K562 (cell line): ENCODE results near the gene SPHK2. TPM values are rescaled to one million over a fixed set of nuclear protein-coding genes. Genes with fewer than 3 reads are reported as not detected.

ENCODE experiments used
- BRF2 ChIP-seq: IDR thresholded peaks from 3 replicates; pipeline ENCODE4 v1.6.1; 2011; ENCODE audit warnings: borderline replicate concordance, mild to moderate bottlenecking; ENCODE audit not compliant: insufficient read length, insufficient read depth
- CHD2 ChIP-seq: IDR thresholded peaks from 2 replicates; pipeline ENCODE4 v1.6.1; 2011; ENCODE audit warnings: low read depth, low read length
- ELK3 ChIP-seq: fragments of 450-650 bp; formaldehyde crosslinking; IDR thresholded peaks from 2 replicates; pipeline ENCODE4 v1.4.0; 2020; ENCODE audit warnings: mild to moderate bottlenecking
- FOSL1 ChIP-seq: fragments of 200-800 bp; sonication (Bioruptor generic); conservative IDR thresholded peaks from 2 replicates; pipeline ENCODE4 v1.6.1; 2016; ENCODE audit warnings: missing genetic modification characterization, missing compliant biosample characterization
- FOXJ2 ChIP-seq: fragments of 200-800 bp; sonication (Bioruptor generic); IDR thresholded peaks from 2 replicates; pipeline ENCODE4 v1.6.1; 2016; ENCODE audit warnings: missing genetic modification characterization, missing compliant biosample characterization
- RB1 ChIP-seq: fragments of 450-650 bp; IDR thresholded peaks from 2 replicates; pipeline ENCODE4 v1.6.1; 2017; ENCODE audit warnings: low read depth, mild to moderate bottlenecking
- SETDB1 ChIP-seq: IDR thresholded peaks from one replicate; pipeline ENCODE4 v1.6.1; 2012; ENCODE audit warnings: low read length, control low read depth, inconsistent platforms
- SIN3A ChIP-seq, 2 experiments: fragments of 150-350 bp in 1 of 2; IDR thresholded peaks; 2 replicates each; pipeline ENCODE4 v1.6.1; 2011 to 2016; ENCODE audit warnings: borderline replicate concordance in 2 of 2, low read depth in 2 of 2, low read length in 2 of 2, mild to moderate bottlenecking in 2 of 2, moderate library complexity in 2 of 2; ENCODE audit not compliant: control insufficient read depth in 1 of 2
- SIX5 ChIP-seq, 2 experiments: IDR thresholded peaks; 2 replicates each; pipeline ENCODE4 v1.6.1; 2011; ENCODE audit warnings: low read length in 2 of 2, borderline replicate concordance in 1 of 2, low read depth in 1 of 2, mild to moderate bottlenecking in 1 of 2, moderate library complexity in 1 of 2; ENCODE audit not compliant: insufficient read depth in 1 of 2
- STAG1 ChIP-seq: sonication (generic); formaldehyde crosslinking; IDR thresholded peaks from 2 replicates; pipeline ENCODE4 v1.5.0; 2020; ENCODE audit warnings: missing genetic modification reagents, borderline replicate concordance
- TRIM25 ChIP-seq: fragments of 450-650 bp; IDR thresholded peaks from 2 replicates; pipeline ENCODE4 v1.7.0; 2016; ENCODE audit warnings: borderline replicate concordance
- TRIM28 ChIP-seq: fragments of 450-650 bp; IDR thresholded peaks from 2 replicates; pipeline ENCODE4 v1.6.1; 2017
- ZBTB2 ChIP-seq: fragments of 450-650 bp; IDR thresholded peaks from 2 replicates; pipeline ENCODE4 v1.6.1; 2016; ENCODE audit warnings: antibody characterized with exemption
- ZBTB9 ChIP-seq: fragments of 450-650 bp; formaldehyde crosslinking; IDR thresholded peaks from 2 replicates; pipeline ENCODE4 v1.4.0; 2020; ENCODE audit warnings: mild to moderate bottlenecking, moderate library complexity
- ZNF121 ChIP-seq: sonication (generic); formaldehyde crosslinking; conservative IDR thresholded peaks from 2 replicates; pipeline ENCODE4 v1.8.0; 2022; ENCODE audit warnings: missing genetic modification reagents
- ZNF197 ChIP-seq: fragments of 200-800 bp; sonication (Bioruptor generic); IDR thresholded peaks from 2 replicates; pipeline ENCODE4 v1.6.1; 2016; ENCODE audit warnings: low read depth, missing genetic modification characterization, missing compliant biosample characterization
- ZNF239 ChIP-seq: fragments of 250-450 bp; sonication (Bioruptor Pico); IDR thresholded peaks from 2 replicates; pipeline ENCODE4 v1.4.0; 2020; ENCODE audit warnings: mild to moderate bottlenecking
- ZNF263 ChIP-seq: sonication (generic); formaldehyde crosslinking; IDR thresholded peaks from 2 replicates; pipeline ENCODE4 v1.8.0; 2022; ENCODE audit warnings: mild to moderate bottlenecking, missing genetic modification reagents, borderline replicate concordance
- ZNF431 ChIP-seq: sonication (generic); formaldehyde crosslinking; IDR thresholded peaks from 2 replicates; pipeline ENCODE4 v1.8.0; 2022; ENCODE audit warnings: mild to moderate bottlenecking, missing genetic modification reagents
- ZNF551 ChIP-seq: fragments of 250-450 bp; sonication (Bioruptor Pico); IDR thresholded peaks from 2 replicates; pipeline ENCODE4 v1.5.0; 2021; ENCODE audit warnings: mild to moderate bottlenecking, moderate library complexity
- ZSCAN32 ChIP-seq: fragments of 450-650 bp; formaldehyde crosslinking; IDR thresholded peaks from 2 replicates; pipeline ENCODE4 v1.4.0; 2020; ENCODE audit warnings: mild to moderate bottlenecking, moderate library complexity
- polyA plus RNA-seq, 8 experiments: library from polyadenylated mRNA; depleted of rRNA in 4 of 8; stranded (reverse) in 5 of 8; unstranded in 3 of 8; fragments of >200 nt; fragmentation: Nextera tagmentation in 2 of 8; fragmentation: Illumina TruSeq in 1 of 8; extraction: Ambion mirVana in 2 of 8; extraction: Trizol in 1 of 8; gene quantifications; 2 replicates each; pipeline versions ENCODE4 v1.2.1 to v1.2.3, GENCODE V29; 2011 to 2014; ENCODE audit warnings: inconsistent platforms in 1 of 8, missing spikeins in 1 of 8
- total RNA-seq, 7 experiments: library from RNA; depleted of rRNA in 6 of 7; stranded (reverse); fragments of >200 nt in 6 of 7; fragmentation: Illumina TruSeq in 2 of 7; extraction: Trizol in 2 of 7; gene quantifications; 2 replicates each; pipeline versions ENCODE4 v1.2.1 to v1.2.3, GENCODE V29; 2011 to 2021; ENCODE audit warnings: low replicate concordance in 1 of 7

SPHK2 gene
- total and polyA plus RNA-seq, 9 of the 15 experiments (the other 6 are each of a cell fraction or from before 2014, with no cell fraction given): 0.10 to 15.2 (median 2.9) TPM

- TF ChIP-seq FOSL1 (tag): no peak; the same call in 1 of the 2 replicates
- peak; percentile 35; the same call in 1 of the 2 replicates for TF ChIP-seq ZNF263 (CRISPR knock-in tag)
- TF ChIP-seq RB1: no peak
- no peak for TF ChIP-seq SETDB1
- no peak for TF ChIP-seq ZNF431 (CRISPR knock-in tag)
- no peak for TF ChIP-seq ZNF239 (CRISPR knock-in tag)
- no peak for TF ChIP-seq ZBTB9 (CRISPR knock-in tag)
- no peak for TF ChIP-seq ZNF197 (CRISPR knock-in tag)
- TF ChIP-seq STAG1 (CRISPR knock-in tag): no peak
- peak; percentile 89; the same call in 1 of the 2 replicates for TF ChIP-seq TRIM25
- TF ChIP-seq ZNF121 (CRISPR knock-in tag): no peak
- no peak for TF ChIP-seq ZNF551
- TF ChIP-seq BRF2: no peak
- TF ChIP-seq TRIM28: no peak
- no peak for TF ChIP-seq ZBTB2
- TF ChIP-seq SIX5 (IDR thresholded peaks at IDR 0.05; ENCODE audit: borderline replicate concordance in 1 of 2, insufficient read depth in 1 of 2, low read depth in 1 of 2, low read length in 2 of 2): peak; percentile 53 to 74; a peak in 3 of 4 replicates
- TF ChIP-seq ZSCAN32 (CRISPR knock-in tag): no peak
- no peak for TF ChIP-seq ELK3 (CRISPR knock-in tag)
- TF ChIP-seq FOXJ2 (tag): peak; percentile 28; the same call in 1 of the 2 replicates
- no peak; the same call in 1 of the 2 replicates for TF ChIP-seq CHD2
- TF ChIP-seq SIN3A (IDR thresholded peaks at IDR 0.05; ENCODE audit: borderline replicate concordance in 2 of 2, control insufficient read depth in 1 of 2, low read depth in 2 of 2, low read length in 2 of 2): no peak
These were observed 18.9 kb downstream of the SPHK2 start (continued) for GRCh38 chr19:48637948-48638830.
